H9 (cell line): ENCODE results near the gene CAGE1. TPM values are rescaled to one million over a fixed set of nuclear protein-coding genes. Genes with fewer than 3 reads are reported as not detected.

ENCODE experiments used
- DNase-seq: peaks from one replicate; pipeline ENCODE4 v3.0.0-alpha.2; 2017
- H2AFZ ChIP-seq: one replicate; pipeline ENCODE4 v1.6.1; 2013; ENCODE audit warnings: mild to moderate bottlenecking, low read length, control low read depth, moderate library complexity
- H2AK5ac ChIP-seq: 2 replicates; pipeline ENCODE4 v1.6.1; 2013; ENCODE audit warnings: low read length, control low read depth, mixed read lengths; ENCODE audit not compliant: insufficient read length
- H2BK120ac ChIP-seq: one replicate; pipeline ENCODE4 v1.6.1; 2013; ENCODE audit warnings: low read depth, mild to moderate bottlenecking, low read length, control low read depth, inconsistent platforms; ENCODE audit not compliant: poor library complexity, severe bottlenecking
- H2BK12ac ChIP-seq: 2 replicates; pipeline ENCODE4 v1.6.1; 2013; ENCODE audit warnings: low read length, control low read depth, mixed read lengths, low read depth; ENCODE audit not compliant: insufficient read length
- H2BK15ac ChIP-seq: 2 replicates; pipeline ENCODE4 v1.6.1; 2013; ENCODE audit warnings: low read depth, low read length, control low read depth
- H2BK20ac ChIP-seq: one replicate; pipeline ENCODE4 v1.6.1; 2013; ENCODE audit warnings: low read depth, mild to moderate bottlenecking, low read length, control low read depth, inconsistent platforms; ENCODE audit not compliant: poor library complexity, severe bottlenecking
- H2BK5ac ChIP-seq: 2 replicates; pipeline ENCODE4 v1.6.1; 2013; ENCODE audit warnings: low read length, control low read depth, mixed read lengths; ENCODE audit not compliant: insufficient read length
- H3K14ac ChIP-seq: 2 replicates; pipeline ENCODE4 v1.6.1; 2013; ENCODE audit warnings: low read length, control low read depth; ENCODE audit not compliant: insufficient read depth
- H3K18ac ChIP-seq: 2 replicates; pipeline ENCODE4 v1.6.1; 2013; ENCODE audit warnings: low read depth, mild to moderate bottlenecking, mixed read lengths, low read length, control low read depth; ENCODE audit not compliant: insufficient read length
- H3K23ac ChIP-seq: 2 replicates; pipeline ENCODE4 v1.6.1; 2013; ENCODE audit warnings: low read length, control low read depth, mixed read lengths, low read depth; ENCODE audit not compliant: insufficient read length
- H3K23me2 ChIP-seq: 2 replicates; pipeline ENCODE4 v1.6.1; 2013; ENCODE audit warnings: low read depth, mild to moderate bottlenecking, mixed read lengths, low read length, control low read depth; ENCODE audit not compliant: insufficient read length, poor library complexity, severe bottlenecking
- H3K27ac ChIP-seq: 2 replicates; pipeline ENCODE4 v1.5.1; 2013; ENCODE audit warnings: low read length, control low read depth, mixed read lengths, low read depth; ENCODE audit not compliant: insufficient read length
- H3K27me3 ChIP-seq: 2 replicates; pipeline ENCODE4 v1.6.1; 2013; ENCODE audit warnings: low read length, control low read depth, inconsistent platforms; ENCODE audit not compliant: insufficient read depth
- H3K4ac ChIP-seq: 2 replicates; pipeline ENCODE4 v1.6.1; 2013; ENCODE audit warnings: low read depth, mild to moderate bottlenecking, control low read depth, inconsistent platforms, low read length, moderate library complexity
- H3K4me1 ChIP-seq: 2 replicates; pipeline ENCODE4 v1.6.1; 2013; ENCODE audit warnings: low read length, control low read depth, inconsistent platforms; ENCODE audit not compliant: insufficient read depth
- H3K4me2 ChIP-seq: 2 replicates; pipeline ENCODE4 v1.6.1; 2013; ENCODE audit warnings: low read length, control low read depth, mixed read lengths; ENCODE audit not compliant: insufficient read length, insufficient read depth
- H3K56ac ChIP-seq: 2 replicates; pipeline ENCODE4 v1.6.1; 2013; ENCODE audit warnings: low read depth, mild to moderate bottlenecking, mixed read lengths, low read length, control low read depth; ENCODE audit not compliant: insufficient read length
- H3K79me1 ChIP-seq: 2 replicates; pipeline ENCODE4 v1.6.1; 2013; ENCODE audit warnings: low read depth, mild to moderate bottlenecking, moderate library complexity, low read length, control low read depth, inconsistent platforms; ENCODE audit not compliant: insufficient read depth, poor library complexity, severe bottlenecking
- H3K79me2 ChIP-seq: 2 replicates; pipeline ENCODE4 v1.6.1; 2013; ENCODE audit warnings: low read length, control low read depth, inconsistent platforms; ENCODE audit not compliant: insufficient read depth
- H3K9ac ChIP-seq: 2 replicates; pipeline ENCODE4 v1.6.1; 2013; ENCODE audit warnings: low read length, control low read depth, mixed read lengths; ENCODE audit not compliant: insufficient read length; ENCODE audit errors: extremely low read depth
- H3K9me3 ChIP-seq: one replicate; pipeline ENCODE4 v1.6.1; 2013; ENCODE audit warnings: low read depth, low read length, inconsistent platforms; ENCODE audit not compliant: control insufficient read depth
- H3T11ph ChIP-seq: one replicate; pipeline ENCODE4 v1.6.1; 2013; ENCODE audit warnings: mild to moderate bottlenecking, low read length, control low read depth, inconsistent platforms
- H4K20me1 ChIP-seq: one replicate; pipeline ENCODE4 v1.6.1; 2013; ENCODE audit not compliant: control insufficient read depth, insufficient read length, insufficient read depth
- H4K5ac ChIP-seq: 2 replicates; pipeline ENCODE4 v1.6.1; 2013; ENCODE audit warnings: low read depth, mild to moderate bottlenecking, mixed read lengths, low read length, control low read depth; ENCODE audit not compliant: insufficient read length
- H4K8ac ChIP-seq: replicated peaks from 2 replicates; pipeline ENCODE4 v1.6.1; 2013; ENCODE audit warnings: low read length, control low read depth, mixed read lengths, low read depth; ENCODE audit not compliant: insufficient read length
- H4K91ac ChIP-seq: 2 replicates; pipeline ENCODE4 v1.6.1; 2013; ENCODE audit warnings: low read depth, mild to moderate bottlenecking, moderate library complexity, mixed read lengths, low read length, control low read depth; ENCODE audit not compliant: insufficient read length
- H3K27ac Mint-ChIP-seq, 3 experiments: 2 replicates in 2 of 3; 3 replicates in 1 of 3; pipeline ENCODE4 v1.8.0; 2020 to 2021; ENCODE audit warnings: mixed read lengths in 3 of 3, mild to moderate bottlenecking in 1 of 3, moderate library complexity in 1 of 3
- H3K27me3 Mint-ChIP-seq: 2 replicates; pipeline ENCODE4 v1.8.0; 2021; ENCODE audit warnings: low read depth, mild to moderate bottlenecking, moderate library complexity, mixed read lengths
- H3K36me3 Mint-ChIP-seq, 3 experiments: 2 replicates in 2 of 3; 3 replicates in 1 of 3; pipeline ENCODE4 v1.8.0; 2020 to 2021; ENCODE audit warnings: low read depth in 3 of 3, mixed read lengths in 3 of 3; ENCODE audit not compliant: insufficient read depth in 1 of 3
- H3K4me1 Mint-ChIP-seq, 2 experiments: 2 replicates each; pipeline ENCODE4 v1.8.0; 2020; ENCODE audit warnings: mixed read lengths in 2 of 2
- H3K4me3 Mint-ChIP-seq, 2 experiments: 2 replicates in 1 of 2; 3 replicates in 1 of 2; pipeline ENCODE4 v1.8.0; 2020 to 2021; ENCODE audit warnings: mild to moderate bottlenecking in 2 of 2, mixed read lengths in 2 of 2, moderate library complexity in 1 of 2
- H3K9me3 Mint-ChIP-seq, 2 experiments: 2 replicates in 1 of 2; 3 replicates in 1 of 2; pipeline ENCODE4 v1.8.0; 2020; ENCODE audit warnings: mild to moderate bottlenecking in 2 of 2, mixed read lengths in 2 of 2, moderate library complexity in 1 of 2
- whole genome bisulfite sequencing: extraction: QIAGEN DNeasy Blood & Tissue Kit; methylation state at CpG from one replicate; pipeline ENCODE4 v1.1.7; 2013; ENCODE audit warnings: missing lambda C conversion rate, low lambda C conversion rate, mixed read lengths; ENCODE audit not compliant: insufficient read length; ENCODE audit errors: extremely low coverage; 5-methylcytosine and 5-hydroxymethylcytosine counted together
- total RNA-seq: library from RNA; stranded (reverse); gene quantifications from 2 replicates; pipeline ENCODE4 v1.2.1, GENCODE V29; 2021
- TF ChIP-seq, protein P1 (sequence below): fragments of 200-600 bp; sonication (generic); conservative IDR thresholded peaks from 3 replicates; pipeline ENCODE4 v1.8.0; 2021; ENCODE audit warnings: antibody characterized with exemption, mild to moderate bottlenecking

Gene CAGE1
- total RNA-seq, 1 experiment from 2014 or later: 0.28 TPM

DNA sequence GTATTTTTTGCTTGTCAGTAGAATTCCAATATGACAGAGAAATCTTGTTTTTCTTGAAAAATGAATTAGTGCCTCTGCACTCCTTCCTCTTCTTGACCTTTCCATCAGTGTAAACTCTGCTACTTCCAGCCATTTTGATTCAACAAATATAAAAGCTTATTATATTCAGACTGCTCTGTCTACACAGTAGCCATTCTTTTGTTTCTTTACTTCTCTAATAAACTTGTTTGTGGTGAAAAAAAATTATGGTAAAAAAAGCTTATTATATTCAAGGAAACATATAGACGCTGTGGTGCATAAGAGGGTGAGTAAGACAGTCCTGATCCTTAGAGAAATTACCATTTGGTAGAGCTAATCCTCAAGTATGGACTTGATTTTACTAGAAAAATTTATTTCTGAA, 11.6 kb downstream of the CAGE1 start:
- Histone ChIP-seq H2BK120ac (no peak overlapping the region), H4K91ac (no peak overlapping the region), H3K56ac (no peak overlapping the region), H2AK5ac (no peak overlapping the region), H3K79me2 (no peaks in the 10 kb centered on the region), H3K18ac (no peak overlapping the region), H3K14ac (no peak overlapping the region), H3T11ph (no peak overlapping the region), H2BK15ac (no peak overlapping the region), H3K9me3 (no peaks in the 10 kb centered on the region), H3K23ac (no peak overlapping the region), H3K4ac (no peak overlapping the region), H3K4me2 (no peak overlapping the region), H3K27me3 (no peaks in the 10 kb centered on the region), H2BK20ac (no peak overlapping the region), H4K5ac (no peak overlapping the region), H2AFZ (no peak overlapping the region), H3K4me1 (no peaks in the 10 kb centered on the region), H2BK5ac (no peak overlapping the region), H3K27ac (no peak overlapping the region), H4K20me1 (no peaks in the 10 kb centered on the region), H4K8ac (no peak overlapping the region), H3K9ac (no peak overlapping the region), H3K79me1 (no peaks in the 10 kb centered on the region), H3K23me2 (no peaks in the 10 kb centered on the region), H2BK12ac (no peak overlapping the region)
- H3K27me3 Mint-ChIP-seq: no peaks in the 10 kb centered on the region
- WGBS: no CpG with 5 or more reads among the region's 1 CpG
- no peak for DNase-seq
- no peak overlapping the region for H3K27ac Mint-ChIP-seq
- H3K36me3 Mint-ChIP-seq: no peaks in the 10 kb centered on the region
- no peak overlapping the region for H3K4me3 Mint-ChIP-seq
- H3K9me3 Mint-ChIP-seq: no peaks in the 10 kb centered on the region
- TF ChIP-seq, protein P1, sequence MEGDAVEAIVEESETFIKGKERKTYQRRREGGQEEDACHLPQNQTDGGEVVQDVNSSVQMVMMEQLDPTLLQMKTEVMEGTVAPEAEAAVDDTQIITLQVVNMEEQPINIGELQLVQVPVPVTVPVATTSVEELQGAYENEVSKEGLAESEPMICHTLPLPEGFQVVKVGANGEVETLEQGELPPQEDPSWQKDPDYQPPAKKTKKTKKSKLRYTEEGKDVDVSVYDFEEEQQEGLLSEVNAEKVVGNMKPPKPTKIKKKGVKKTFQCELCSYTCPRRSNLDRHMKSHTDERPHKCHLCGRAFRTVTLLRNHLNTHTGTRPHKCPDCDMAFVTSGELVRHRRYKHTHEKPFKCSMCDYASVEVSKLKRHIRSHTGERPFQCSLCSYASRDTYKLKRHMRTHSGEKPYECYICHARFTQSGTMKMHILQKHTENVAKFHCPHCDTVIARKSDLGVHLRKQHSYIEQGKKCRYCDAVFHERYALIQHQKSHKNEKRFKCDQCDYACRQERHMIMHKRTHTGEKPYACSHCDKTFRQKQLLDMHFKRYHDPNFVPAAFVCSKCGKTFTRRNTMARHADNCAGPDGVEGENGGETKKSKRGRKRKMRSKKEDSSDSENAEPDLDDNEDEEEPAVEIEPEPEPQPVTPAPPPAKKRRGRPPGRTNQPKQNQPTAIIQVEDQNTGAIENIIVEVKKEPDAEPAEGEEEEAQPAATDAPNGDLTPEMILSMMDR: no peak
- peaks cover 0 to 4% of the 10 kb centered on the region in 2 experiments; a peak in 2 of 4 replicates for H3K4me1 Mint-ChIP-seq
